Measurements from ENCODE around the gene IFI44. TPM values are rescaled to one million over a fixed set of nuclear protein-coding genes. Genes with fewer than 3 reads are reported as not detected.

IFI44 gene
- total RNA-seq, 2 donors from 2014 or later: 34.9 to 43.5 TPM

- H3K27ac ChIP-seq: no peak overlapping the region
- DNase-seq (ENCODE audit: low spot score) (no peak), ATAC-seq (ENCODE audit: insufficient number of reproducible peaks, low FRiP score, low read depth) (no peak)
- H3K4me1 ChIP-seq (ENCODE audit: control insufficient read depth in 1 of 2, low read depth in 2 of 2): no peaks in the 10 kb centered on the region
- TF ChIP-seq, protein P1, sequence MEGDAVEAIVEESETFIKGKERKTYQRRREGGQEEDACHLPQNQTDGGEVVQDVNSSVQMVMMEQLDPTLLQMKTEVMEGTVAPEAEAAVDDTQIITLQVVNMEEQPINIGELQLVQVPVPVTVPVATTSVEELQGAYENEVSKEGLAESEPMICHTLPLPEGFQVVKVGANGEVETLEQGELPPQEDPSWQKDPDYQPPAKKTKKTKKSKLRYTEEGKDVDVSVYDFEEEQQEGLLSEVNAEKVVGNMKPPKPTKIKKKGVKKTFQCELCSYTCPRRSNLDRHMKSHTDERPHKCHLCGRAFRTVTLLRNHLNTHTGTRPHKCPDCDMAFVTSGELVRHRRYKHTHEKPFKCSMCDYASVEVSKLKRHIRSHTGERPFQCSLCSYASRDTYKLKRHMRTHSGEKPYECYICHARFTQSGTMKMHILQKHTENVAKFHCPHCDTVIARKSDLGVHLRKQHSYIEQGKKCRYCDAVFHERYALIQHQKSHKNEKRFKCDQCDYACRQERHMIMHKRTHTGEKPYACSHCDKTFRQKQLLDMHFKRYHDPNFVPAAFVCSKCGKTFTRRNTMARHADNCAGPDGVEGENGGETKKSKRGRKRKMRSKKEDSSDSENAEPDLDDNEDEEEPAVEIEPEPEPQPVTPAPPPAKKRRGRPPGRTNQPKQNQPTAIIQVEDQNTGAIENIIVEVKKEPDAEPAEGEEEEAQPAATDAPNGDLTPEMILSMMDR (IDR thresholded peaks at IDR 0.05): no peak
- H3K27me3 ChIP-seq (replicated peaks; ENCODE audit: insufficient read depth): no peaks in the 10 kb centered on the region
- peaks cover 2% of the 10 kb centered on the region for H3K9me3 ChIP-seq
- H3K4me3 ChIP-seq: no peak overlapping the region
- H3K36me3 ChIP-seq: no peaks in the 10 kb centered on the region
These were observed 52.8 kb downstream of the IFI44 start for GRCh38 chr1:78702426-78702825.

DNA sequence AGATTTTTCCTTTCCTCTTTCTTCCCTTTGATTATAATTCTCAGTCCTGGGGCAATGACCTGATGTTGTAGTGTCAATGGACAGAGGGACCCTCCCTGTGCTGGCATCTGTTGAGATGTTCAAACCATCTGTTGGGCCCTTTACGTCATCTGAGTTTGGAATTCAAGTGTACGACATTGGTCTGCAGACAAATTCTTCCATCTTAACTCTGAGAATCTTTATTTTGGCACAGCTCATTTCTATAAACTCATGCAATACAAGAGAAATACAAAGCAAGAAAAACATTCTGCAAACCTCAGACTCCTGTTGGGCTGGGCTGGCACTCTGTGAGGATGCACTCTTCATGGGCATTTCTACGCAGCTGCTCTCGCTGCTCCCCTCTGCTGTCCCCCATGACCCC is 54.2 kb downstream of the IFI44 start:
- H3K27me3 ChIP-seq (replicated peaks; ENCODE audit: insufficient read depth): no peaks in the 10 kb centered on the region
- TF ChIP-seq, protein P1 (IDR thresholded peaks at IDR 0.05): no peak
- peaks cover 2% of the 10 kb centered on the region for H3K9me3 ChIP-seq
- H3K4me1 ChIP-seq (ENCODE audit: control insufficient read depth in 1 of 2, low read depth in 2 of 2): no peaks in the 10 kb centered on the region
- ATAC-seq (ENCODE audit: insufficient number of reproducible peaks, low FRiP score, low read depth) (no peak), DNase-seq (ENCODE audit: low spot score) (no peak)
- H3K4me3 ChIP-seq: no peak overlapping the region
- H3K36me3 ChIP-seq: no peaks in the 10 kb centered on the region
- no peak overlapping the region for H3K27ac ChIP-seq

- Histone ChIP-seq H3K36me3 (no peaks in the 10 kb centered on the region), H3K27ac (no peak overlapping the region), H3K27me3 (replicated peaks; ENCODE audit: insufficient read depth) (no peaks in the 10 kb centered on the region), H3K4me1 (ENCODE audit: control insufficient read depth in 1 of 2, low read depth in 2 of 2) (peaks cover 7 to 13% of the 10 kb centered on the region in 2 donors), H3K4me3 (no peak overlapping the region), H3K9me3 (no peaks in the 10 kb centered on the region)
- TF ChIP-seq, protein P1 (IDR thresholded peaks at IDR 0.05): no peak
- ATAC-seq (ENCODE audit: insufficient number of reproducible peaks, low FRiP score, low read depth) (no peak), DNase-seq (ENCODE audit: low spot score) (no peak)
These were observed 62.9 kb downstream of the IFI44 start for GRCh38 chr1:78712467-78713051.

GRCh38 chr1:78713297-78713696 is 63.7 kb downstream of the IFI44 start:
- no peak for ATAC-seq (ENCODE audit: insufficient number of reproducible peaks, low FRiP score, low read depth)

More at GRCh38 chr1:78713297-78713696, 63.7 kb downstream of the IFI44 start:
- no peak for DNase-seq (ENCODE audit: low spot score)
- no peaks in the 10 kb centered on the region for H3K36me3 ChIP-seq
- H3K27me3 ChIP-seq (replicated peaks; ENCODE audit: insufficient read depth): no peaks in the 10 kb centered on the region
- TF ChIP-seq, protein P1 (IDR thresholded peaks at IDR 0.05): no peak
- H3K9me3 ChIP-seq: no peaks in the 10 kb centered on the region
- H3K4me3 ChIP-seq: no peak overlapping the region
- peaks cover 7 to 13% of the 10 kb centered on the region in 2 donors for H3K4me1 ChIP-seq (ENCODE audit: control insufficient read depth in 1 of 2, low read depth in 2 of 2)
- no peak overlapping the region for H3K27ac ChIP-seq

Other genes with a start within 250 kb of the IFI44 start
- gene PTGFR, start 158.9 kb upstream of the IFI44 start, total RNA-seq: 1 to 10 TPM; 3.5 to 8.7 TPM
- 10 to 100 TPM; 17.3 to 18.7 TPM for gene IFI44L, start 29.4 kb upstream of the IFI44 start, total RNA-seq

All from thoracic aorta (tissue), 2 donors.